GM19043 (cell line): ENCODE results near the gene WNT7A.

Experiments used
- ATAC-seq: cut with Tn5 transposase; IDR thresholded peaks from one replicate; pipeline ENCODE4 v1.9.1; 2021; ENCODE audit warnings: low read depth; ENCODE audit not compliant: unreplicated experiment

WNT7A gene

DNA sequence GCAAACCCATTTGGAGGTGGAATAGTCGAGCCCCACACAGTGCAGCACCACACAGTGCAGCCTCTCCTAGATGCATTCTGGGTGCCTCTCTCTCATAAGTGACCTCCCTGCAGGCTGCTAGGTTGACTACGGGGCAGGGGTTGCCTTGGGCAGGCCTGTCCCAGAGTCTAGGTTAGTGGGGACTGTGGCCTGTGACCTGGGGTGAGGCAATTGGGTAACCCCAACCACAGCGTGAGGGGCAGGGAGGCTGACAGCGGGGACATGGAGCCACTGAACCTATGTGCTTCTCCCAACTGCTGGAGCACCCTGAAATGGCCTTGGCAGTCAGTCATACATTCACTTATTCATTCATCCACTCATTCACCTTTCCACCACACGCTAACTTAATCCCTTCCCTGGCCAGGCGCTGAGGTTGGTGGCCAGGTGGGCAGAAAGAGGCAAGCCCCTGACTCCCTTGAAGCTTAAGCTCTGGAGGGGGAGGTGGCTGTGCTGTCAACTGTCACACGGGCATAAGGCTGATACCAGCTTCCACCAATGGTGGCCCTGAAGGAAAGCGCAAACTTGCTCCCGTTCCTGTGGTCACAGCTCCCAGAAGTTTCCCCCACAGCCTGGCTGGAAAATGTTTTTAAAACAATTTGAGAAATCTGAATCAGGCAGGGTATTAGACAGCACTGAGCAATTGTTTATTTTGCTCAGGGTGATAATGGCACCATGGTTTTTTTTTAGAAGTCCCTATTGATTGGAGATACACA, 46.2 kb downstream of the WNT7A start:
- no peak for ATAC-seq

DNA sequence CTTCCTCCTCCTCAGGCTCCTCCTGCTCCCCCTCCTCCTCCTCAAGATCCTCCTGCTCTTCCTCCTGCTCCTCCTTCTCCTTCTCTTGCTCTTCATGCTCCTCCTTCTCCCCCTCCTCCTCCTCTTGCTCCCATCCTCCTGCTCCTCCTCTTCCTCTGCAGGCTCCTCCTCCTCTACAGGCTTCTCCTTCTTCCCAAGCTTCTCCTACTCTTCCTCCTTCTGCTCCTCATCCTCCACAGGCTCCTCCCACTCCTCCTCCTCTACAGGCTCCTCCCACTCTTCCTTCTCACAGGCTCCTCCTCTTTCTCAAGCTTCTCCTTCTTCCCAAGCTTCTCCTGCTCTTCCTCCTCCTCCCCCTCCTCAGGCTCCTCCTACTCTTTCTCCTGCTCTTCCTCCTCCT, 47.7 kb downstream of the WNT7A start:
- no peak for ATAC-seq

DNA sequence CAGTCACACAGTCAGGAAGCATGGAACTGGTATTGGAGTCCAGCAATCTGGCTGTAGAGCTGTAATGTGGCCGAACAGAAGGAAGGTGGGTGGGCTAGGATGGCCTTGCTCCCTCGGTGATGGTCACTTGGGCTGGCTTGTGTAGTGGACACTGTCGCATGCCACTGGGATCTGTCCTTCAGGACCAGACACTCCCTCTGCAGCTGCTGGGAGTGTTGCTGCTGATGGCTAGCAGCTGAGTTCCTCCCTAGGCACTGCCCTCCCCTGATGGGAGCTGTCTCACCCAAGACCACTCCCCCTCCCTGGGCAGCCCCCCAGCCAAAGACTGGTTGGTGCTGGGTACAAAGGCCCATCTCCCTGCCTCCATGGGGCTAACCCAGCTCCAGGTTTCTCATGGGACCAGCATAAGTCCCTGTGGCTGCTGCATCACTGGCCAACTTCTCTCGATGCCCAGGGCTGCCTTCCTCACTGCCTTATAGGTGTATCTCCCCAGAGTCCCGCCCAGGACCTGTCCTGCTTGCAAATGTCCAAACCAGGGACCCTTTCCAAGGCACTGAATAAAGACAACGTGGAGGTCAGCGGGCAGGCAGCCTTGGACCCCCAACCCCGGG, 48.4 kb downstream of the WNT7A start:
- no peak for ATAC-seq

DNA sequence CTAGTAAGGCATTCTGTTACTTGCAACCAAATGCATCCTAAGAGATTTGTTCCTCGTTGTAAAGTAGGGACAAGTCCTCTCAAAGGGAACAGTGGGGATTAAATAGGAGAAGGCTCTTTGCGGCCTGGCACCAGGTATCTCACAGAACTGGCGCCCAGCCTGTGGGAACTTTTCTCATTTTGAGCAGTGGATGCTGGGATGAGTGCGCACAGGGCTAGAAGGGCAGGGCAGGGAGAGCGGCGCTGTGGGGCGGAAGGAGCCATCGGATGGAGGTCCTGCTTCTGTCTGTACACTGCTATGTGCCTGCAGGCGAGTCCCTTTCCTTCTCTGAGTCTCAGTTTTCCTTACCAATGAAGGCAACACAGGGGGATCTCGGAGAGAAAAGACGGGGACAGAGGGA, 50.6 kb downstream of the WNT7A start:
- ATAC-seq: no peak

DNA sequence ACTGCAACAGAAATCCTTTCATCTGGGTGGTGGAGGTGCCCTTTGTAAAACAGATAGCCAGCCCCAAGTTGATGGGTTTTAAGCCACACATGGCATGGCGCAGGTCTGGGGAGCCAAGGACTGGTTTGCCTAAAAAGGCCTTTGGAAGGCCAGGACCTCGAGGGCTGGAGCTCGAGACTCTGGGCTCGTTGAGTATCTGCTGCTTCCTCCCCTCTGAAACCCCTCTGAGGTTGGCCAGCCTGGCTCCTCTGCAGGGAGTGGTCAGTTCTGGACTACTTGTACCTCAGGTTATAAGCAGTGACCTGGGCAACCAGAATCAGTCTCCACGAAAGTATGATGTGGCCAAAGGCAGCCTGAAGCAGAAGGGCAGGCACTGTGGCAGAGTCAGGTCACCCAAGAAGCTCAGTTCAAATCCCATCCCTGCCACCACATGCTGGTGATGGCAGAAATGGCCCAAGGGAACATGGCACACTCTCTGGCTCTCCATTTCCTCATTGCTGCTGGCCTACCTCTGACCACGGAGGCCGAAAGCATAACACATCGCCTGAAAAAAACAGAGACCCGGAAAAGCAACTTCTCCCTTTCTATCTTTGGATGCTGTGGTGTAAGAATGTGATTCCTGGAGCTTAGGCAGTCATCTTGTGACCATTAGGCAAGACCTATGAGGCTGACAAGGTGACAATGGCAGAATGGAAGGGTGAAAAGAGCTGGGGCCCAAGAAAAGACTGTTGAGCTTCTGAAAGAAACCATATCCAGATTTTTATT, 51.2 kb downstream of the WNT7A start:
- ATAC-seq: no peak

DNA sequence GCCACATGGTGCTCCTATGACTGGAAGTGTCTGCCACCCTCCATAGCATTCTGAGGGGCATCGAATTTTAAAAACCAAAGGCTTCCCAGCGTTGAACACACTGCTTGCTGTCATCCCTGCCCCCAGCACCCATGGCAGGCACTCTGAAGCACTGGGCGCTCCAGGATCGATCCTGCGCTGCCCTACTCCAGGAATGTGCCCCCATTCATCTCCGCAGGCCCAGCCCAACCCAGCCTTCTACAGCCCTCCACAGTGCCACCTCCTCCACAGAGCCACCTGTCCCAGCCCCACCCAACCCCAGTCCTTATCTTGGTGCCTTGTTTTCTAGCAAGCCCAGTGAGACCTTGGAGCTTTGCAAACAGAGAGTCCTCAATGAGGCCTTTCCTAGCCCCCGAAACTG, 52.2 kb downstream of the WNT7A start:
- no peak for ATAC-seq

DNA sequence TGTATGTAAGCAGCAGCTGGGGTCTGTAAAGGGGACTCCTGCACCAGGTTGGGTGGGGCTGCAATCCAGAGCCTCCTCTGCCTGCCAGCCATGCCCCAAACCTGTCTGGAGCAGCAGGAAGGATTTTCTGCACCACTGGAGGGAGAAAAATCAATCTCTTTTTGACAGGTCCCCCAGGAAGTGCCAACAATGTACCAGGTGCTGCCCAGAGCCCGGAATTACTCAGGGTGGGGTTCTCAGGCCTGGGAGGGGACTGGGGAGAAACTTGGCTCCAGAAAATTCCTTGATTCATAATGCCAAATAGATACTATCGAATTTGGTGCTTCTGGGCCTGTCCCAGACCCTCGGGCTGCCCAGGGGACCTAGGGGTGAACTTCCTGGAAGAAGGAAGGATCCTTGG, 52.6 kb downstream of the WNT7A start:
- no peak for ATAC-seq

DNA sequence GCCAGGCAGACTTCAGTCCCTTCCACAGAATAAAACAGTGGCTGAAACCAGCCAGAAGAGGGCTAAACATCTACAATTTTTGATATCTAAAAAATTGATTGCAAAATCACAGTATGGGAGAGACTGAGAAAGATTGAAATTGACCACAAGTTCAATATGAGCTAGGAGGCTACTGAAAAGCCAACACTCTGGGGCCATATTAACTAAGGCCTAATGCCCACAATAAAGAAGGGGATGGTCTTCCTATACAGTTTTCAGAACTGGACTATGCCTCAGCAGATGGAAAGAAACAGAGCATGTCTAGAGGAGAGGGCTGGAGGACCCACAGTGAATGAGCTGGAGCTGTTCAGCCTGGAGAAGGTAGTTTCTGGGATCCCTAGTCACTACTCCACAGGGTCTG, 53.2 kb downstream of the WNT7A start:
- no peak for ATAC-seq

DNA sequence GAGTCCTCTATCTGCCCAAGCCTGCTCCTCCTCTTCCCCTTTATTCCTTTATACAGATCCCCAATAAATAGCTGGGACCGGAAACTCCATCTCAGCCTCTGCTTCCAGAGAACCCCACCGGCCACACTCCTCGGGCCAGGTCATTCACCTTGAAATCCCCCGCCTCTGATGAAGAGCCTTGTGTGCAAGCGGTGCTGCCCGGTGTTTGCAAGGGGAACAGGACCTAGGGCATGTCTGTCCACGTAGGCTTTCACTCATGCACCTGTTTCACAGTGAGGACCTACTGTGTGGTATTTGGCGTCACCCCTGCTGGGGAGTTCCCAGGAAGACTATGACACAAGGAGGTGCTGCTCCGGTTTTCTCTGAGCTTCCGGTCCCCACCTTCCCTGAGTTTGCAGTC, 54.0 kb downstream of the WNT7A start:
- ATAC-seq: no peak

DNA sequence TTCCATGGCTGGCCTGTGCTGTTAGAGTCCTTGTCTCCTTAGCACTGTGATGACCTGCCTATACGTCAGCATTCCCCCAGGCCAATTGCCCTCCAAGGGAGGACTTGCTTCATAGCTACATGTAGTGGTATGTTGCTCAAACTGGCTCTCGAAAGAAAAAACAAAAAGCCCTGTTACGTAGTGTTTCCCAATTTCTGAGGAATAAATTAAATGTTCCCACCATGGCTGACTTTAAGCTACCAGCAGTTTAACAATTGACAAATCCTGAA, 54.6 kb downstream of the WNT7A start:
- no peak for ATAC-seq

DNA sequence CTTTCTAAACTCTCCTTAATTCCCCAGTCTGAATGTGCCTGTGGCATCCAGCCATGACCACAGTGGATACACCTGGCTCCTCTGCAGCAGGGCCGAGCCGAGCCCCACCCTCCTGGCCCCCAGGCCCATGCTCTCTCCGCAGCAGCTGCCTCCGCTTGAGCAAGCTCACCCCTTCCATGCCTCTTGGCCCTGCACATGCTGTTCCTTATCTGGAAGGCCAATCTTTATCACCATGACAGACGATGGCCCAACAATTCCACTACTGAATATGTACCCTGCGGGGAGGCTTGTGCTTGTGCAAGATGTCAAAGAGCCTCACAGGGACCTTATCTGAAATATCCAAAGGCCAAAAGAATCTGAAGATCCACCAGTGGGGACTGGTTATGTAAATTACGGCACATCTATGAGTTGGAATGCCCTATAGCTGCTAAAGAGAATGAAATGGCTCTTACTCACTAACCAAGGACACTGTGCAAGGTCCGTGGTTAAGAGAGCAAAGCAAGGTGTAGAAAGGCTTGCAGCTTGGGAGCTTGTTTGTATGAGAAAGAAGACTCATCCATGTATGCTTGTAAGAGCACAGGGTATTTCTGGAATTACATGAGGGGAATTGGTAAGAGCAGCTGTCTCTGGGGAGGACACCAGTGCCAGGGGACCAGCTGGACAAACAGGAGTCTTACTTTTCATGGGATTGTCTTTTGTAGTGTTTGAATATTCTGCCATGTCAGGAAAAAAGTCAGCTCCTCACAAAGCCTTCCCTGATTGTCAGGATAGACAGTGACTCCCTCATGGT, 55.2 kb downstream of the WNT7A start:
- no peak for ATAC-seq

DNA sequence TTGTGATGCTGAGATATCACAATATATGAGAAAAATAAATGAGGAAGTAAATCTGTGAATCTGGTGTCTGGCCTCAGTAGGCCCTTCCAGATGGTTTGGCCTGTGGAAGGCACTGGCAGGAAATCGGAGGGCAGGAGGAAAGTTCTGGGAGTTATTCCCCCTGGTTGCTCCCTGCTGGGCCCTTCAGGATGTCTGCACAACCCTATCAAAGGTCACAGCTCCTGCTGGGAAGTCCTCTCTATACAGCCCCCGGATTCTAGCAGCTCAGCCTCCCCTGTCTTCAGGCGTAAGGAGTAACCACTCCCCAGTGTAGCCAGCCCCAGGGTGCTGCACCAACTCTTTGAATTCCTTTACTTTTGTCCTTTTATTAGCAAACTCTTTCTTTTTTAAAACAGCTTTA, 56.2 kb downstream of the WNT7A start:
- ATAC-seq: no peak

DNA sequence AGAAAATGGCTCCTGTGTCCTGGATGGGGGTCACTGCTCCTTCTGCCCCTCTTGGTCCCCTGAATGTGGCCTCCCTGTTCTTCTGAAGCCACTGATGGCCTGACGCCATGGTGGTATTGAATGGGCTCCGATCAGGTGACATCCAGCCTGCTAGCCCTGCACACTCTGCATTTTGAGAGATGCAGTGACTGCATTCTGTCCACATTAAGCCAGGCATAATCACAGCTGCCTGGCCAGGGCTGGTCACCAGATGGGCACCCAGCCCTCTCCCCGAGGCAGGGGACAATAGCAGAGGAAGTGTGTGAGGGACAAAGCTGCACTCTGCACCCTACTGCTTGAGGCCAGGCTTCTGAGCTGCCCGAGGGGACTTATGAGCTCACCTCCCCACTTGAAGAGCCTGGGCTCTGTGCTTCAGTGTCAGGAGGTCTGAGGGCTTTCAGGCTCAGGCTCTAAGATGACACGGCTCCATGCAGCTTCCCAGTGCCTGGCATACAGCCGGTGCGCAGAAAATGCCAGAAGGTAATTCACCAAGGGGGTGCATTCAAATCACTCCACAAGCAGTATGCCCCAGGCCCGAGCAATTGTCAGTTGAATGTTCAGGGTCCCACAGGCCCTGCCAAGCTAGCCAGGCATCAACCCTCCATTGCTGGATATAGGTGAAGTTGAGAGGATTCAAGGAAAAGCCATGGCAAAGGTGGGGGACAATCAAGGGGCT, 56.8 kb downstream of the WNT7A start:
- ATAC-seq: no peak

DNA sequence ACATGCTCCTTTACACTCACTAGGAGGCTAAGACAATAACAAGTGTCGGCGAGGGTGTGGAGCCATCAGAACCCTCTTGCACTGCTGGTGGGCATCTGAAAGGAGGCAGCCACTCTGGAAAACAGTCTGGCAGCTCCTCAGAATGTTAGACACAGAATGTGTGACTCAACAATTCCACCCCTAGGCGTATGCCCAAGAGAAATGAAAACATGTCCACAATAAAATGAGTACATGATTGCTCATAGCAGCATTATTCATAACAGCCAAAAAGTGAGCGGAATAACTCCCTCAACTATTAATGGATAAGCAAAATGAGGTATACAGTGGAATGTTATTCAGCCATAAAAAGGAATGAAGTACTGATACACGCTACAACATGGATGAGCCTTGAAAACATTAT, 57.8 kb downstream of the WNT7A start:
- no peak for ATAC-seq

DNA sequence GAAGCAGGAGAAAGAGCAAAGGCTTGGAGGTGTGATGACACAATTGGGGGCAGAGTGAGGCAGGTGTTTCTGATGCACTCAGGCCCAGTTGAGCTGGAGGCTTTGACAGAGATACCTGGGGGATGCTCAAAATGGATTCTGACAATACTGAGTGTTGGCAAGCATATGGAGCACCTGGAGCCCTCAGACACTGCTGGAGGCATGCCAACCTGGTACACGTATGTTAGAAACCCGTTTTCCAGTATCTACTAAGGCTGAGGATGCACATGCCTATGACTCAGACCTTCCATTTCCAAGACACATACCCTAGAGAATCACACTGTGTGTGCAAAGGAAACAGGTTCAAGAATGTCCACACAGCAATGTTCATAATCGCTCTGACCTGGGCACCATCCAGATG, 58.7 kb downstream of the WNT7A start:
- no peak for ATAC-seq

DNA sequence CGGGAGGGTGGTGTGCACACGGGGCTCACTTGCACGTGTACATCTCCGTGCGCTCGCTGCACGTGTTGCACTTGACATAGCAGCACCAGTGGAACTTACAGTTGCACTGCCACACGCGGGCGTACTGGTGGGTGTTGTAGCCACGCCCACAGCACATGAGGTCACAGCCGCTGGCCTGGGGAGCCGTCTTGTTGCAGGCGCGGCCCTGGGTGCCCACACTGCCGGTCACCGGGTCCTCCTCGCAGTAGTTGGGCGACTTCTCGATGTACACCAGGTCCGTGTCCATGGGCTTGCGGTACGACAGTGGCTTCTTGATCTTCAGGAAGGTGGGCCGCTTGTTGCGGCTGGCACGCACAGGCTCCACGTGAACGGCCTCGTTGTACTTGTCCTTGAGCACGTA, 61.0 kb downstream of the WNT7A start:
- ATAC-seq: no peak

DNA sequence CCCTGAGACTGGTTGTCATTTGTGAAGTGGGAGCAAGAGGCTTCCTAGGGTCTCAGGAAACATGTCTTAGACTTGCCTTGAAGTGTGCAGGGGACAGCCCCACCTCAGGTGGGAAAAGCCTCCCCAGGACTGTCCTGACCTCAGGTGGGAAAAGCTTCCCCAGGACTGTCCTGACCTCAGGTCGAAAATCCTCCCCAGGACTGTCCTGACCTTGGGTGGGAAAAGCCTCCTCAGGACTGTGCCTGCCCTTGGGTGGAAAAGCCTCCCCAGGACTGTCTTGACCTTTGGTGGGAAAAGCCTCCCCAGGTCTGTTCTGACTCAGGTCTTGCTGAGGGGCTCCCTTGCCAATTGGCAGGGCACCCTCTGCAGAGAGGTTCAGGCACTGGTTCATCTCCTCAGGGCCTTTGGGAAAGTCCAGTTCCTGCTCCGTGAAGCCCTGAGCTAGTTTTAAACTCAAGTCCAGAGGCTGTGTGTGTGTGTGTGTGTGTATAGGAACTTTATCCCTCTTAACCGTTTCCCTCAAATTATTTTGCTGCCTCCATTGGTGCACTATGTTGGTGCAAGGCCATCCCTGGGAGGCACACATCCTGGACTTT, 64.7 kb downstream of the WNT7A start:
- no peak for ATAC-seq

DNA sequence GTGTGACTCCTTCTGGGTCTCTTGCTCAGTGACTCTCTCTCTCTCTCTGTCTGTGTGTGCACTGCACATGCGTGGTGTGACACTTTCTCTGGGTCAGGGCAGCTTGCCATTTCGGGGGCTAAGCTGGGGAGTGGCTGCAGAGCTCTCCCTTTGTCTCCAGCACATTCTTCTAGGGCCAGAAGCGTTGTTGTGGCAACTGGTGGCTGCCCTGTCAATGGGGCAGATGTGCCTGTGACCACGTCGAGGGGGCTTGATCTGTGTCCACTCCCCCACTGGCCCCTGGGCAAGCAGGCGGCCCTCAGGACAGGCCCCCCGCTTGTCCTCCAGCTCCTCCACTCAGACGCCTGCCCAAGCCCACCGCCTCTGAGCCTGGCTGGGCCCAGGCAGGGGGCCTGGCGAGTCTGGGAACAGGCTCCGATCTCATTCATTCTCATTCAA, 67.8 kb downstream of the WNT7A start:
- ATAC-seq: no peak

DNA sequence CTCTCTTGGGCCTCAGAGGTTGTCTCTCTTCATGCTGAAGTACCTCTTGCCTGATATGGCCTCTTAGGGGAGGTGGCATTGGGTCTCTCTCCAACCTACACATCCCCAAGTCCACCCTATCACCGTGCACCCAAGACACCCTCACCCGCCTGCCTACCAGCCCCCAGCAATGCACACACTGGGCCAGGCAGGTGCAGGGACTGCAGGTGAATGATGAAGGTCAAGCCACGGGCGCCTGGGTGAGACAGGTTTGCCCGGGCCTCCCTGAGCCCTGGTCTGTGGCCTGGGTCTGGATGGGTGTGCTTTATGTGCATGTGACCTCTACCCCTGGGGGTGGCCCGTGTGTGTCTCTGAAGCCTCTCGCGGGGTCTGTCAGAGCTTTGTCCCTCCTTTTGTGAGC, 68.3 kb downstream of the WNT7A start:
- no peak for ATAC-seq

DNA sequence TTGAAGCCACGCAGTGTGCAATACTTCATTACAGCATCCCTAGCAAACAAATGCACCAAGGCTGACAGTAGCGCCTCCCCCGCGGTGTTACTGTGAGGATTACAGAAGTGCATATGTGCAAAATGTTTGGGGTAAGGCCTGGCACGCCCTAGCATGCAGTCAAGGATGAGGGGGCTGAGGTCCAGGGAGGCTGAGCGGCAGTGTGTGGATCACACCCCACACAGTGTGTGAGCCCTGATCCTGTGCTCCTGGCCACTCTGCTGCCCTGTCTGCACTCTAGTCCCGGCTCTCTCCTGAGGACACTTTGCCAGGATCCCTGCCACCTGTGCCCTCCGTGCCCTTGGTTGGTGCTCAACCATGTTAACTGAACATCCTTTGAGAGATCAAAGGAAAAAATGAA, 71.3 kb downstream of the WNT7A start:
- ATAC-seq: no peak
